H1 (cell line): ENCODE measurements around the gene HSF2. TPM values are rescaled to one million over a fixed set of nuclear protein-coding genes. Genes with fewer than 3 reads are reported as not detected.

Experiments
- CTCF ChIA-PET: fragments of 300-600 bp; sonication (Branson Sonifier 250); formaldehyde crosslinking; loops from one replicate; lab custom pipeline; 2021; ENCODE audit not compliant: partially characterized antibody; lab: Charles Lee
- POLR2A ChIA-PET: fragments of 300-600 bp; sonication (Branson Sonifier 250); formaldehyde crosslinking; loops from one replicate; lab custom pipeline; 2021; ENCODE audit warnings: inconsistent platforms; ENCODE audit not compliant: partially characterized antibody; lab: Charles Lee
- DNase-seq, 2 experiments: peaks; one replicate each; pipeline versions ENCODE4 v3.0.0 to v3.0.0-alpha.2; 2010 to 2022; ENCODE audit warnings: low spot score in 2 of 2, low read depth in 1 of 2, mixed read lengths in 1 of 2
- FAIRE-seq: peaks from 2 replicates; lab custom pipeline; 2011; peaks lifted over from hg19 to GRCh38; lab: Jason Lieb, UNC
- H2AFZ ChIP-seq: 2 replicates; pipeline ENCODE4 v1.8.1; 2012; ENCODE audit warnings: low read length, inconsistent platforms
- H2AK5ac ChIP-seq: 2 replicates; pipeline ENCODE4 v1.6.1; 2013; ENCODE audit warnings: low read depth, low read length
- H2BK120ac ChIP-seq: replicated peaks from 2 replicates; pipeline ENCODE3; 2013; ENCODE audit warnings: low read depth, low read length, inconsistent platforms
- H2BK12ac ChIP-seq: 2 replicates; pipeline ENCODE4 v1.6.1; 2013; ENCODE audit warnings: low read depth, low read length
- H2BK15ac ChIP-seq: 2 replicates; pipeline ENCODE4 v1.6.1; 2013; ENCODE audit warnings: low read length
- H2BK20ac ChIP-seq: 2 replicates; pipeline ENCODE4 v1.6.1; 2013; ENCODE audit warnings: low read length
- H2BK5ac ChIP-seq: 2 replicates; pipeline ENCODE4 v1.6.1; 2013; ENCODE audit warnings: low read depth, low read length
- H3K14ac ChIP-seq: 2 replicates; pipeline ENCODE4 v1.6.1; 2013; ENCODE audit warnings: inconsistent platforms; ENCODE audit not compliant: insufficient read length
- H3K18ac ChIP-seq: 2 replicates; pipeline ENCODE4 v1.6.1; 2013; ENCODE audit warnings: low read length; ENCODE audit errors: extremely low read depth
- H3K23ac ChIP-seq: 2 replicates; pipeline ENCODE4 v1.6.1; 2013; ENCODE audit warnings: inconsistent platforms; ENCODE audit not compliant: insufficient read length
- H3K23me2 ChIP-seq: 2 replicates; pipeline ENCODE4 v1.6.1; 2013; ENCODE audit warnings: low read depth, low read length
- H3K27ac ChIP-seq: 2 replicates; pipeline ENCODE4 v1.6.1; 2011; ENCODE audit warnings: low read depth, low read length, inconsistent platforms
- H3K27me3 ChIP-seq, 4 experiments: replicated peaks in 1 of 4; 1 replicate in 1 of 4; 2 replicates in 3 of 4; pipeline versions ENCODE4 v1.6.1 to v1.8.1; 2011 to 2013; ENCODE audit warnings: low read length in 3 of 4, mild to moderate bottlenecking in 3 of 4, inconsistent platforms in 2 of 4, mixed read lengths in 2 of 4, moderate library complexity in 1 of 4; ENCODE audit not compliant: control insufficient read depth in 3 of 4, insufficient read depth in 3 of 4; ENCODE audit errors: extremely low read depth in 1 of 4
- H3K36me3 ChIP-seq, 4 experiments: 2 replicates each; pipeline versions ENCODE4 v1.6.1 to v1.8.1; 2011 to 2013; ENCODE audit warnings: mild to moderate bottlenecking in 4 of 4, low read length in 3 of 4, moderate library complexity in 2 of 4, control low read depth in 1 of 4, inconsistent platforms in 1 of 4; ENCODE audit not compliant: insufficient read depth in 4 of 4, control insufficient read depth in 2 of 4
- H3K4ac ChIP-seq: replicated peaks from 2 replicates; pipeline ENCODE3; 2013; ENCODE audit warnings: low read length, low read depth, mixed read lengths, inconsistent platforms; ENCODE audit not compliant: insufficient read length
- H3K4me1 ChIP-seq, 4 experiments: replicated peaks in 1 of 4; 1 replicate in 1 of 4; 2 replicates in 3 of 4; pipeline versions ENCODE4 v1.6.1 to v1.8.1; 2011 to 2013; ENCODE audit warnings: low read length in 3 of 4, inconsistent platforms in 2 of 4, mixed read lengths in 1 of 4; ENCODE audit not compliant: insufficient read depth in 4 of 4, control insufficient read depth in 3 of 4
- H3K4me2 ChIP-seq, 2 experiments: 2 replicates each; pipeline versions ENCODE4 v1.6.1 to v1.8.1; 2011 to 2013; ENCODE audit warnings: low read depth in 2 of 2, low read length in 2 of 2, control low read depth in 1 of 2, inconsistent platforms in 1 of 2, mild to moderate bottlenecking in 1 of 2; ENCODE audit not compliant: insufficient read depth in 1 of 2
- H3K4me3 ChIP-seq, 4 experiments: fragments of 200-600, 300-600 bp in 1 of 4; sonication (generic), shearing (Covaris generic), sonication (Bioruptor Twin) in 1 of 4; 2 replicates each; pipeline versions ENCODE4 v1.5.1 to v1.8.1; 2011 to 2016; ENCODE audit warnings: low read length in 4 of 4, low read depth in 3 of 4, control low read depth in 2 of 4, inconsistent platforms in 2 of 4, mild to moderate bottlenecking in 2 of 4, mixed read lengths in 1 of 4, moderate library complexity in 1 of 4; ENCODE audit not compliant: insufficient read depth in 2 of 4; ENCODE audit errors: extremely low read depth in 1 of 4
- H3K56ac ChIP-seq: replicated peaks from 2 replicates; pipeline ENCODE3; 2013; ENCODE audit warnings: low read depth, mild to moderate bottlenecking, mixed read lengths, low read length, inconsistent platforms; ENCODE audit not compliant: insufficient read length
- H3K79me1 ChIP-seq: 2 replicates; pipeline ENCODE4 v1.6.1; 2013; ENCODE audit warnings: low read depth, low read length, control low read depth
- H3K79me2 ChIP-seq, 2 experiments: 2 replicates each; pipeline versions ENCODE4 v1.6.1 to v1.8.1; 2012 to 2013; ENCODE audit warnings: low read length in 2 of 2, mild to moderate bottlenecking in 2 of 2, inconsistent platforms in 1 of 2; ENCODE audit not compliant: insufficient read depth in 2 of 2, control insufficient read depth in 1 of 2
- H3K9ac ChIP-seq, 4 experiments: replicated peaks in 1 of 4; 1 replicate in 1 of 4; 2 replicates in 3 of 4; pipeline versions ENCODE4 v1.6.1 to v1.8.1; 2011 to 2013; ENCODE audit warnings: low read depth in 3 of 4, low read length in 3 of 4, control low read depth in 2 of 4, mild to moderate bottlenecking in 2 of 4, moderate library complexity in 2 of 4, inconsistent platforms in 1 of 4; ENCODE audit errors: extremely low read depth in 1 of 4
- H3K9me3 ChIP-seq, 2 experiments: 2 replicates each; pipeline versions ENCODE4 v1.6.1 to v1.8.1; 2012 to 2013; ENCODE audit warnings: mild to moderate bottlenecking in 2 of 2, moderate library complexity in 2 of 2, control low read depth in 1 of 2, inconsistent platforms in 1 of 2, low read depth in 1 of 2, low read length in 1 of 2, mixed read lengths in 1 of 2; ENCODE audit not compliant: insufficient read depth in 2 of 2
- H4K20me1 ChIP-seq, 2 experiments: replicated peaks in 1 of 2; 2 replicates each; pipeline versions ENCODE3 to v1.8.1; 2011 to 2013; ENCODE audit warnings: inconsistent platforms in 2 of 2, low read length in 2 of 2, mild to moderate bottlenecking in 1 of 2; ENCODE audit not compliant: insufficient read depth in 2 of 2, control insufficient read depth in 1 of 2
- H4K5ac ChIP-seq: 2 replicates; pipeline ENCODE4 v1.6.1; 2013; ENCODE audit warnings: low read length, low read depth, mixed read lengths, inconsistent platforms; ENCODE audit not compliant: insufficient read length
- H4K8ac ChIP-seq: 2 replicates; pipeline ENCODE4 v1.8.0; 2013; ENCODE audit warnings: mild to moderate bottlenecking, moderate library complexity, low read length, inconsistent platforms; ENCODE audit not compliant: insufficient read depth; ENCODE audit errors: extremely low read depth
- H4K91ac ChIP-seq: replicated peaks from 2 replicates; pipeline ENCODE3; 2013; ENCODE audit warnings: low read length, mixed read lengths, inconsistent platforms; ENCODE audit not compliant: insufficient read length
- BACH1 ChIP-seq: IDR thresholded peaks from 2 replicates; pipeline ENCODE4 v1.6.1; 2012; ENCODE audit warnings: low read length, improper control_type of control experiment
- BCL11A ChIP-seq, 2 experiments: IDR thresholded peaks; one replicate each; pipeline ENCODE4 v1.6.1; 2011; ENCODE audit warnings: low read depth in 2 of 2, low read length in 2 of 2, mild to moderate bottlenecking in 2 of 2
- CEBPB ChIP-seq: IDR thresholded peaks from 2 replicates; pipeline ENCODE4 v1.6.1; 2012; ENCODE audit warnings: low read depth, low read length
- CHD1 ChIP-seq: IDR thresholded peaks from 2 replicates; pipeline ENCODE4 v1.6.1; 2012; ENCODE audit warnings: low read depth, low read length, improper control_type of control experiment
- CTBP2 ChIP-seq: IDR thresholded peaks from 2 replicates; pipeline ENCODE4 v1.7.0; 2011; ENCODE audit warnings: borderline replicate concordance, mild to moderate bottlenecking, moderate library complexity, mixed read lengths, low read length; ENCODE audit not compliant: insufficient read depth, insufficient read length
- E2F6 ChIP-seq: IDR thresholded peaks from 2 replicates; pipeline ENCODE4 v1.6.1; 2012; ENCODE audit warnings: inconsistent platforms
- HDAC6 ChIP-seq: IDR thresholded peaks from one replicate; pipeline ENCODE4 v1.7.1; 2012; ENCODE audit warnings: low read depth, mild to moderate bottlenecking, inconsistent platforms, low read length, moderate library complexity
- JUND ChIP-seq: IDR thresholded peaks from 2 replicates; pipeline ENCODE4 v1.6.1; 2011; ENCODE audit warnings: mild to moderate bottlenecking, improper control_type of control experiment, low read length
- KDM5A ChIP-seq: fragments of 200-600 bp; IDR thresholded peaks from 2 replicates; pipeline ENCODE4 v1.7.1; 2012; ENCODE audit warnings: mild to moderate bottlenecking, low read length, inconsistent platforms, mixed read lengths
- MAX ChIP-seq: IDR thresholded peaks from 2 replicates; pipeline ENCODE4 v1.6.1; 2012; ENCODE audit warnings: inconsistent platforms
- SAP30 ChIP-seq: fragments of 300-600 bp; sonication (generic); IDR thresholded peaks from 2 replicates; pipeline ENCODE4 v1.7.1; 2012; ENCODE audit warnings: low read length, moderate library complexity, mild to moderate bottlenecking, inconsistent platforms; ENCODE audit not compliant: insufficient read depth, insufficient replicate concordance
- SIRT6 ChIP-seq: IDR thresholded peaks from one replicate; pipeline ENCODE4 v1.7.1; 2012; ENCODE audit warnings: low read length, inconsistent platforms
- SRF ChIP-seq: IDR thresholded peaks from 2 replicates; pipeline ENCODE4 v1.6.1; 2011; ENCODE audit warnings: mild to moderate bottlenecking, low read depth, low read length, moderate library complexity
- TAF7 ChIP-seq: optimal IDR thresholded peaks from 2 replicates; pipeline ENCODE3; 2011; ENCODE audit warnings: low read depth, mild to moderate bottlenecking, inconsistent platforms, low read length, moderate library complexity, borderline replicate concordance
- TCF12 ChIP-seq: IDR thresholded peaks from 2 replicates; pipeline ENCODE4 v1.6.1; 2011; ENCODE audit warnings: low read depth, mild to moderate bottlenecking, low read length
- WGBS, 2 experiments: shearing (Covaris generic) in 1 of 2; methylation state at CpG; one replicate each; pipeline versions ENCODE4 v1.1.6 to v1.1.7; 2013 to 2015; ENCODE audit warnings: low lambda C conversion rate in 2 of 2, mixed read lengths in 2 of 2, inconsistent platforms in 1 of 2, low coverage in 1 of 2, missing lambda C conversion rate in 1 of 2; ENCODE audit not compliant: insufficient replicate concordance in 2 of 2, insufficient coverage in 1 of 2, insufficient read length in 1 of 2; ENCODE audit errors: extremely low coverage in 1 of 2, missing lambda C conversion rate in 1 of 2; 5-methylcytosine and 5-hydroxymethylcytosine counted together
- polyA plus RNA-seq, 7 experiments: library from polyadenylated mRNA; depleted of rRNA in 3 of 7; stranded (reverse) in 5 of 7; unstranded in 2 of 7; fragments of >200 nt in 5 of 7; fragments of 200-250 nt in 2 of 7; gene quantifications; 1 replicate in 5 of 7; 2 replicates in 1 of 7; 4 replicates in 1 of 7; pipeline versions ENCODE4 v1.2.1 to v1.2.3, GENCODE V29; 2011 to 2013; ENCODE audit warnings: missing spikeins in 2 of 7, mixed read lengths in 2 of 7
- total RNA-seq: library from RNA; stranded (reverse); fragmentation: NEBNext Ultra II Directional; extraction: Animal tissue kit (Norgen Biotek cat#: 25700); gene quantifications from 2 replicates; pipeline ENCODE4 v1.2.1, GENCODE V29; 2021

HSF2 gene
- total and polyA plus RNA-seq, 2 of the 8 experiments (the other 6 are each of a cell fraction or from before 2014, with no cell fraction given) = 16.3 to 18.3 TPM

DNA sequence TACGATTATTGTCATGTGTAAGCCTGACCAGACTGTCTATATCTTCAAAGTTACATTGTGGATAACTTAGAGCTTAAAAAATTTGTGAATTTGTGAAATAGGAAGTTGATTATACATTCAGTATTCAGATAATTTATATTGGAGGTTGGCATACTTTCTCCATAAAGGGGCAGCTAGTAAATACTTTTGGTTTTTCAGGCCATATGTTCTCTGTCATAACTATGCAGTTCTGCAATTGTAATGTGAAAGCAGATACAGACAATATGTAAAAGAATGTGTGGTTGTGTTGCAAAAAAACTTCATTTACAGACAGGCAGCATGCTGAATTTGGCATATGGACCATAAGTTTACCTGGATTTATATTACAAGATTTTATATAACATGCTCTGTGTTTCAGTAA, 29.3 kb downstream of the HSF2 start:
- Histone ChIP-seq H3K4ac (no peak overlapping the region), H4K5ac (no peak overlapping the region), H2BK20ac (no peak overlapping the region), H3K9me3 (no peaks in the 10 kb centered on the region), H2AK5ac (no peak overlapping the region), H3K4me2 (no peak overlapping the region), H2BK5ac (no peak overlapping the region), H2AFZ (no peak overlapping the region), H2BK15ac (no peak overlapping the region), H3K9ac (no peak overlapping the region), H3K23me2 (no peaks in the 10 kb centered on the region), H3K79me2 (no peaks in the 10 kb centered on the region), H4K8ac (no peak overlapping the region), H3K79me1 (no peaks in the 10 kb centered on the region), H2BK12ac (no peak overlapping the region), H3K36me3 (peaks cover 0 to 40% (median 15%) of the 10 kb centered on the region in 4 experiments; a peak in 4 of 8 replicates), H4K91ac (no peak overlapping the region), H3K27me3 (no peaks in the 10 kb centered on the region), H3K4me3 (no peak overlapping the region), H3K18ac (no peak overlapping the region), H3K4me1 (no peaks in the 10 kb centered on the region), H3K23ac (no peak overlapping the region), H3K27ac (no peak overlapping the region), H3K14ac (no peak overlapping the region), H2BK120ac (no peak overlapping the region), H4K20me1 (peaks cover 0 to 3% of the 10 kb centered on the region in 2 experiments), H3K56ac (no peak overlapping the region)
- ChIA-PET POLR2A (no interaction called here), CTCF (no interaction called here)
- 96% methylated on average over 1 of the region's 1 CpG; no CpG with 5 or more reads in 1 of the 2 experiments for WGBS, 2 experiments
- FAIRE-seq = no peak
- DNase-seq = no peak
- no peak for TF ChIP-seq JUND
- no peak for TF ChIP-seq HDAC6
- TF ChIP-seq TAF7 = no peak
- TF ChIP-seq TCF12 = no peak
- TF ChIP-seq BACH1 = no peak
- no peak for TF ChIP-seq KDM5A
- TF ChIP-seq SRF = no peak
- no peak for TF ChIP-seq SAP30
- no peak for TF ChIP-seq SIRT6
- no peak for TF ChIP-seq CTBP2
- TF ChIP-seq MAX = no peak
- no peak for TF ChIP-seq BCL11A (IDR thresholded peaks at IDR 0.05; ENCODE audit: low read depth in 2 of 2, low read length in 2 of 2)
- no peak for TF ChIP-seq CEBPB
- TF ChIP-seq E2F6 = no peak
- TF ChIP-seq CHD1 = no peak
